Fibroblast of lung (primary cell): ENCODE data around the gene BAIAP3.

Experiments
- EZH2 ChIP-seq: IDR thresholded peaks from 2 replicates; pipeline ENCODE4 v1.5.1; 2012; ENCODE audit warnings: low read length, control low read depth, mild to moderate bottlenecking; ENCODE audit errors: missing control alignments
- TF ChIP-seq, protein P1 (sequence below), 2 donors: IDR thresholded peaks in 1 of 2; conservative IDR thresholded peaks in 1 of 2; 1 replicate in 1 of 2; 2 replicates in 1 of 2; pipeline ENCODE4 v1.5.1; 2011 to 2012; ENCODE audit warnings: low read length in 2 of 2, control low read depth in 1 of 2, inconsistent platforms in 1 of 2, low read depth in 1 of 2, mild to moderate bottlenecking in 1 of 2

DNA sequence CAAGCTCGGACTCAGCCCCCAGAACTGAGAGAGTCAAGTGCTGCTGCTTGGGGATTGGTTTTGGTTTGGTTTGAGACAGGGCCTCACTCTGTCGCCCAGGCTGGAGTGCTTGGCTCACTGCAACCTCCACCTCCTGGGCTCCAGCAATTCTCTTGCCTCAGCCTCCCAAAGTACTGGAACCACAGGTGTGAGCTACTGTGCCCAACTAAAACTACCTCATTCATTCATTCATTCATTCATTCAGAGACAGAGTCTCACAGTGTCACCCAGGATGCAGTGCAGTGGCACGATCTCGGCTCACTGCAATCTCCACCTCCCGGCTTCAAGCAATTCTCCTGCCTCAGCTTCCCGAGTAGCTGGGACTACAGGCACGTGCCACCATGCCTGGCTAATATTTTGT lies 56.3 kb downstream of the BAIAP3 start:
- TF ChIP-seq, protein P1, sequence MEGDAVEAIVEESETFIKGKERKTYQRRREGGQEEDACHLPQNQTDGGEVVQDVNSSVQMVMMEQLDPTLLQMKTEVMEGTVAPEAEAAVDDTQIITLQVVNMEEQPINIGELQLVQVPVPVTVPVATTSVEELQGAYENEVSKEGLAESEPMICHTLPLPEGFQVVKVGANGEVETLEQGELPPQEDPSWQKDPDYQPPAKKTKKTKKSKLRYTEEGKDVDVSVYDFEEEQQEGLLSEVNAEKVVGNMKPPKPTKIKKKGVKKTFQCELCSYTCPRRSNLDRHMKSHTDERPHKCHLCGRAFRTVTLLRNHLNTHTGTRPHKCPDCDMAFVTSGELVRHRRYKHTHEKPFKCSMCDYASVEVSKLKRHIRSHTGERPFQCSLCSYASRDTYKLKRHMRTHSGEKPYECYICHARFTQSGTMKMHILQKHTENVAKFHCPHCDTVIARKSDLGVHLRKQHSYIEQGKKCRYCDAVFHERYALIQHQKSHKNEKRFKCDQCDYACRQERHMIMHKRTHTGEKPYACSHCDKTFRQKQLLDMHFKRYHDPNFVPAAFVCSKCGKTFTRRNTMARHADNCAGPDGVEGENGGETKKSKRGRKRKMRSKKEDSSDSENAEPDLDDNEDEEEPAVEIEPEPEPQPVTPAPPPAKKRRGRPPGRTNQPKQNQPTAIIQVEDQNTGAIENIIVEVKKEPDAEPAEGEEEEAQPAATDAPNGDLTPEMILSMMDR (conservative IDR thresholded peaks at IDR 0.05 in 1 of 2, IDR thresholded peaks at IDR 0.05 in 1 of 2; ENCODE audit: low read depth in 1 of 2, low read length in 2 of 2), result no peak
- no peak for TF ChIP-seq EZH2
